Urothelium cell line (cell line): ENCODE data around the gene CREBRF.
A peak's percentile ranks its signal among the peaks of the same experiment; 100 is the strongest.
"Not testable (repeated sequence)": the region's sequence is repeated elsewhere in the genome, so short reads cannot be mapped to it uniquely, and the experiment has no call there.

Source experiments
- DNase-seq: peaks from one replicate; pipeline ENCODE4 v3.0.0; 2011; ENCODE audit warnings: low spot score, mixed read lengths
- FAIRE-seq: peaks from 2 replicates; lab custom pipeline; 2011; peaks lifted over from hg19 to GRCh38; lab: Jason Lieb, UNC

The CREBRF gene

DNA sequence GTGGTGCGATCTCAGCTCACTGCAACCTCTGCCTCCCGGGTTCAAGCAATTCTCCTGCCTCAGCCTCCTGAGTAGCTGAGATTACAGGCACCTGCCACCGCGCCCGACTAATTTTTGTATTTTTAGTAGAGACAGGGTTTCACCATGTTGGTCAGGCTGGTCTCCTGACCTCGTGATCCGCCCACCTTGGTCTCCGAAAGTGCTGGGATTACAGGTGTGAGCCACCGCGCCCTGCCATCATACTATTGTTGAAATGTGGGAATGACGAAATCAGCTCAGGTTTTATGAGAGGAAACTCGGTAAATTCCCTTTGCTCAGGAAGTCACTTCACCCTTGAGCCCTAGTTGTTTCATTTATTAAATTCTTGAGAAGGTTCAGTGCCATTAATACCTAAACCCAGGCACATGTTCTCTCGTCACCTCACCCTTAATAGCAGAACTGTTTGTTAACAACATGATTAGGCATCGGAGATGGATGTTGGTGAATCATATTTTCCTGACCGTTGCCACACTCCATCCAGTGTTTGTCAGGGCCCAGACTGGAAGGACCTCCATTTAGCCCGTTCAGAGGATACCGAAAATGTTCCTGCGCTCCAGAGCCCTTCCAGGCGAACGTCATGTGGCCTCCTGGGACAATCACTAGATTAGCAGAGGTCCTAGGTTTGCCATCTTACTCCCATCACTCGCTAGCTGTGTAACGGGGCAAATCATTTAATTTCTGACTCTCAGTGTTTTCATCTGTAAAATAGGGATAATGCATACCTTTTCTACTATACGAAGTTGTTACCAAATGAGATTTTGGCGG lies 20.0 kb upstream of the CREBRF start:
- DNase-seq = no peak
- FAIRE-seq = no peak

DNA sequence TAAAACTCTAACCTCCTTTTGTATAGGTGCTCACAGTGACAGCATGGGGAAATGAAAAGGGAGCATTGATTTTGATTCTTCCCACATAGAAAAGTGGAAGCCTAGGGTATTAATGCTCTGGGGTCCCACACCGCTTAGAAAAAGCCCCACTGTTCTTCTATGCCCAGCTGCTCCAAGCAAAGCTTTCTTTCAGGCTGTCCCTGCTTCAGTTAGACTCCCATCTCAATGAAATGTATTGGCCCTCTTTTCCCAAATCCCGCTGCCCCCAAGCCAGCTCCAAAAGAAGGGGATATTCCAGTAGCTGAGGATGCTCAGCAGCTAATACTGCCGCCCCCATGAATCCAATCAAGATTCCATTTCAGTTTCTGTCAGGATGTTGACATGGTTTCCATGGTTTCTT lies 17.0 kb upstream of the CREBRF start:
- FAIRE-seq (no peak), DNase-seq (no peak)

DNA sequence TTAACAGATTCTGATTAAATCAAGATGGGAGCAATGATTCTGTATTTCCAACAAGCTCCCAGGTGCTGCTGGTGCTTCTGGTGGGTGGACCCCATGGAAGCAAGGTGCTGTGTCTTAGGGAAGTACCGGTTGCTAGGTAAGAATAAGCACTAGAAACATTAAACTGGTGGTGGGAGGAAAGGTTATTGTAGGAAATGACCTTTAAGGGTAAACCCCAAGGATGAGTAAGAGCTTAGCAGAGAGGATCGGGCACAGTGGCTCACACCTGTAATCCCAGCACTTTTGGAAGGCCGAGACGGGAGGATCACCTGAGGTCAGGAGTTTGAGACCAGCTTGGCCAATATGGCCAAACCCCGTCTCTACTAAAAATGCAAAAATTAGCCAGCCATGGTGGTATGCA lies 16.2 kb upstream of the CREBRF start:
- DNase-seq (no peak), FAIRE-seq (no peak)

DNA sequence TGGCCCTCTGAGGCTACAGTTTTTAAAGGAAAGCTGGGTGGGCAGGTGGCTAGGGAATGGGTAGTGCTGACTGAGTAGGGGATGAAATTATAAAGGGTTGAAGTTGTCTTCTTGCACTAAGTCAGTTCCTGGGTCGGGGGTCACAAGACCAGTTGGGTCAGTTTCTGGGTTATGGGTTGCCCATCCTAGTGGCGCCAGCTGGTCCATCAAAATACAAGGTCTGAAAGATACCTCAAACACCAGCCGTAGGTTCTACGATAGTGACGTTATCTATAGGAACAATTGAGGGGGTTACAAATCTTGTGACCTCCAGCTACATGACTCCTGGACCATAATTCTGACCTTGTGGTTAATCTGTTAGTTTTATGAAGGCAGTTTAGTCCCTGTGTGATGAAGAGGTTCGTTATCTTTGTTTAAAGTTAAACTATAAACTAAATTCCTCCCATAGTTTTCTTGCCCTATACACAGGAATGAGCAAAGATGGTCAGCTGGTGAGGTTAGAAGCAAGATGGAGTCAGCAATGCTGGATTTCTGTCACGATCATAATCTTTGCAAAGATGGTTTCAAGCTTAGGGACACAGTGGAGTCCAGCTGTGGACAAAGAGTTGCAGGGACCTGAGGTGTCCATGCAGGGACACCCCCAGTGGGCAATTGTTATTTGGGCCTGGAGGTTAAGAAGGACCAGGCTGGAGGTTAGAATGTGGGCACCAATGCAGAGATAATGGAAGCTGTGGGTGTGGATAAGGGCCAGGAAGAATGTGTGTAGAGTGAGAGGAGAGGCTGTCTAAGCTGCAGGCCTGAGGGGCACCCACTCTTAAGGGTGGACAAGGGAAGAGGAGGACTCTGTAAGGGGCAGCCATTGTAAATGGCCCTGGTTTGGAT lies 14.0 kb upstream of the CREBRF start:
- FAIRE-seq = no peak
- DNase-seq = no peak

DNA sequence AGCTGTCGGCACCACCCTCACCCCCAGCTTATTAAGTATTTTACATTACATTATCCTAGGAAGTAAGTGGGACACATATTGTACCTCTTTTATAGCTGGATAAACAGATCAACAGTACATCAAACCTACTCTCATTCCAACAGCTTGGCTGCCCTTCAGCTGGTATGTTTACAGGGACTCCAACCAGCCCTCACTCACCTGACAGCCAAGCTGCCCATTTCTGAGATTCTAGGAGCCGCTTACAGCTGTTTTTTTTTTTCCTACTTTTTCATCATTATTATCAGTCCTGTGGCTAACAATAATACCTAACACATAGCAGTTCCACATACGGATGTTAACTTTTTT lies 13.4 kb upstream of the CREBRF start:
- FAIRE-seq (no peak), DNase-seq (no peak)

DNA sequence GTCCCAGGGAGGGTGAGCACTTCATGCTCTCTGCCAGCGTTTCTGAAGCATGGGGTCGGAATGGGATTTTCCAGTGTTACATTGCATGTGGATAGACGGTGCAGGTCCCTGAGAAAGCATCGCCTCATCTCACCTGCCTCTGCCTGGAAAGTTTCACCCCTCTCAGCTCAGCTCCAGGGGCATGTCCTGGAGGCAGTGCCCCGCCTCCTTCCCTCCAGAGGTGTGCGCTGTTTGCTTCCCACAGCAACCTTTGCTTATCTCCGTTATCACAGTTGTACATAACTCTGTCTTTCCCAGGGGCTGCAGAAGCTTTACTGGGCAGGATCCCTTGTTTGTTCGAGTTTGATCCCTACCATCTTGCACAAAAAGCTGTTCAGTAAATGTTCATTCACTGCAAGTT lies 10.7 kb upstream of the CREBRF start:
- FAIRE-seq = no peak
- DNase-seq = no peak

DNA sequence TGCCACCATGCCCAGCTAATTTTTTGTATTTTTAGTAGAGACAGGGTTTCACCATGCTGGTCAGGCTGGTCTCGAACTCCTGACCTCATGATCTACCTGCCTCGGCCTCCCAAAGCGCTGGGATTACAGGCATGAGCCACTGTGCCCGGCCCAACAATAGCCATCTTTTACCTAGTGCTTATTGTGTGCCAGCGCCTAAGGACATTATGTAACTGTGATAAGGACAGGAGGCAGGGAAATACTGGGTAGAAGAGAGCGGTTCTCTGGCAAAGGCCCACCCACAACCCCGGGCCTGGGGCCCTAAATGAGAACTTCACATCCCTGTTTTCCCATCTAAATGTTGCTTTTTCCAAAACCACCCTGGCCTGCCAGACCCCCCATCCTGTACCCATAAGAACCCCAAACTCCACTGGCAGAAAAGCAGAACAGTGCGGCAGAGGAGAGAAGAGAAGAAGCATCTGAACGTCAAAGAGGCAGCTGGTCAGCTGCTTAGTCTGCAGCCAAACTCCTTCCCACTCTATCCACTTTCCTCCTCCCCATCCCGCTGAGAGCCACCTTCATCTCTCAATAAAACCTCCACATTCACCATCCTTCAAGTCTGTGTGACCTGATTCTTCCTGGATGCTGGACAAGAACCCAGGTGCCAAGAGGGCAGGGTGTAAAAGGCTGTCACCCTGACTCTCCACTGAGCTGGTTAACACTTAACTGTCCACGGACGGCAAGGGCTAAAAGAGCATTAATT lies 8.9 kb upstream of the CREBRF start:
- not testable (repeated sequence) for FAIRE-seq, DNase-seq

DNA sequence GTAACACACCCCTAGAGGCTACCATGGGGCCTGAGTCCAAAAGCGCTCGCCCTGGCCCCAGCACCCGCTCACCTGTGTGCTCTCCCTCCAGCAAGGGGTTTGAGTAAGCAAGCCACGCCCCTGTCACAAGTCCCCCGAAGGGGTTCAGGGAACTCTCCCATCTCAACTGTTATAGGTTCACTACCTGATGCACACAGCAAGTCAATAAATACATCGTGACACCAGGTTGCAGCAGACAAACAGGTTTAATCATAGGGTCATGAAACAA lies 8.4 kb upstream of the CREBRF start:
- DNase-seq (no peak), FAIRE-seq (no peak)

DNA sequence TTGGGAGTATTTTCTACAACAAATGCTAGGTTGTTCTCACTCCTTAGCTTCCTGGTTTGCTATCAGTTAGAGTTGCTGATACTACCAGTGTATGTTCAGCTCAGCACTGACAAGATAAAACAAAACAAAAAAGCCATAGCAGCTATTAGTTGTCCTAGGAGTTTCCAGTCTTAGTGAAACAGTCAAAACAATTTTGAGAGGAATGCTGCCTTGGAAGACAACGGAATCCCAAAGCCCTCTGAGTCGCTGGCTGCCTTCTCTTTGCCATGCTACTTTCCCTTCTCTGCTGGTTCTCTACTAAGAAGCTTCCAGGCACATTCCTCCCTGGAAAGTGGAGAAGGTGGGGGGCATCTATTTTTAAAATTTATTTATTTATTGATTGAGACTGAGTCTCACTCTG lies 5.4 kb upstream of the CREBRF start:
- FAIRE-seq = no peak
- no peak for DNase-seq

DNA sequence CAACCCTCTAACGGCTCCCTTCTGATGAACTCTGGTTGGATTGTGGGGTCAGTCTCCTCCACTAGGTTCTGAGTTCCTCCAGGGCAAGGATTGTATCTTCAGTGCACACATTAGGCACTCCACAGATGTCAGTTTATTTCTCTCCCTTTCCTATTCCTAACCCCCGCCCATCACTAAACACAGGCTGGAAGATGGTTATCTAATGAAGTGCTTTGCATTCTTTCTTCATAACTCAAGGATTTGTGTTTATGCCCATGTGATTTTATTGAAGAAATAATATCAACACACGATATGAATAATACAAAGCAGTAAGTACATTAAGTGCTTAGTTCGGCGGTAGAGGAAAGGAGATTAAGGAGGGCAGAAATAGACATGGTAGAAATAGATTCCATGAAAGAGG lies 4.4 kb upstream of the CREBRF start:
- FAIRE-seq = no peak
- no peak for DNase-seq

DNA sequence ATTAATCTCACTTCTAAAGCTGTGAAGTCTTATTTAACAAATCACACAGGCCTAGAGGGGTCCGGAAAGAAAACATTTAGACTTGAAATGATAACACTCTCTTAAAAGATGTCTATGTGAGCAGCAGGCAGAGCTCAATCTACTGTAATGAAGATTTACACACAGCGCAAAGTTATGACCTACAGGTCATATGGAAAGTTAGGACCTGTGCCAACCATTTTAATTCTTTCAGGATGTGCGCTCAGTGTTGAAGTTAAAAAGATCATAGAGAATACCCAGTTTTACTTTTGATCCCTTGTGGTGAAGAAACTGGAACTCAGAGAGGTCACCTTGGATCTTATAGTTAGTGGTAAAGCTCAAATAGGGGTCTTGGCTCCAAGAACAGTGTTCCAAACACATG lies 3.1 kb upstream of the CREBRF start:
- no peak for FAIRE-seq
- DNase-seq = no peak

DNA sequence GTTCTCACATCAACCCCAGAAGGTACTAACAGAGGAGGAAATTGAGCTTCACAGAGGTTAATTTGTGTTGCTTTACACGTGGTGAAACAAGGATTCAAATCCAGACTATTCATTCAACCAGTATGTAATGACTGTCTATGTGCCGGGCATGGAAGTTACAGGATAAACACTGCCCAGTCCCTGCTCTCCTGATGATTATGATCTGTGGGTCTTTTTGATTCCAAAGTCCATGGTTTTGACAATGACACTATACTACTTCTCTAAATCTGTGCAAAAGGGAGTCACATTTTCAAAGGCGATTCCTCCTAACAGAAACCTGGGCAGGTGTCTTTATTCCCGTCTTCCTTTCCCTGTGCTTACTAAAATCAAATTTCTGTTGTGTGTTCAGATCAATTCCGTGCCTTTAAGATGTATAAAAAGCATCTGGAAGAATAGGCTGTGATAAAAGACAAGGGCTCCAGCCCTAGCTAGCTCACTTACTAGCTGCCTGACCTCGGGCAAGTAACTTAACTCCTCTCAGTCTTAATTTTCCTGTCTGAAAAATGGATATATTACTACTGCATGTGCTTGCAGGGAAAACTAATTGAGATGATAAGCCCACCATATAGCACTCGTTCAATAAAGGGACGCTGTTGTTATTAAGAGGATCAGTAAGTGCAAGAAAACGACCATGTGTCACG lies 970 bp upstream of the CREBRF start:
- DNase-seq = no peak
- FAIRE-seq = no peak

DNA sequence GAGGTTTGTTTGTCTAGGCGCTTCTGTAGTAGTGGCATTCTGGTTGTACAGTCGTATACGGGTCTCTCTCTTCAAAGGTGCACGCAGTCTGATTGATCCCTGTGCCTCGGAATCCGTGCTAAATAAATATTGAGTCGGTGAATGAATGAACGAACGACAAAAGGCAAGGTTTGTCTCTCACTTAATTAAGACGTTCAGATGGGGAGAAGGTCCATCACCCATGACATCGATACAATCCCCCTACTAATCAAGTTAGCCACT lies 500 bp upstream of the CREBRF start:
- no peak for FAIRE-seq
- DNase-seq = no peak

DNA sequence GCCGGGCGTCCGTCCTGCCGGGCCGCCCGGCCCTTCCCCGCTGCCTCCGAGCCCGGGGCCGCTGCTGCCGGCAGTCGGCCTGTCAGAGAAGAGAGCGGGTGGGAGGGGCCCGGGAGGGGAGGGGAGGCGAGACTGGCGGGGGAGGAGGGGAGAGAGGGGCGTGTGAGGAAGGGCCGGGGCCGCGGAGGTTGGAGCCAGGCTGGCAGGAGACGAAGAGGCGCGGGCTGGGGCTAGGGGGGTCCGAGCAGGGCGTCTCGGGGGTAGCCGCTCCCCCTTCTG lies 570 bp downstream of the CREBRF start:
- peak; percentile 77 for DNase-seq
- no peak for FAIRE-seq

DNA sequence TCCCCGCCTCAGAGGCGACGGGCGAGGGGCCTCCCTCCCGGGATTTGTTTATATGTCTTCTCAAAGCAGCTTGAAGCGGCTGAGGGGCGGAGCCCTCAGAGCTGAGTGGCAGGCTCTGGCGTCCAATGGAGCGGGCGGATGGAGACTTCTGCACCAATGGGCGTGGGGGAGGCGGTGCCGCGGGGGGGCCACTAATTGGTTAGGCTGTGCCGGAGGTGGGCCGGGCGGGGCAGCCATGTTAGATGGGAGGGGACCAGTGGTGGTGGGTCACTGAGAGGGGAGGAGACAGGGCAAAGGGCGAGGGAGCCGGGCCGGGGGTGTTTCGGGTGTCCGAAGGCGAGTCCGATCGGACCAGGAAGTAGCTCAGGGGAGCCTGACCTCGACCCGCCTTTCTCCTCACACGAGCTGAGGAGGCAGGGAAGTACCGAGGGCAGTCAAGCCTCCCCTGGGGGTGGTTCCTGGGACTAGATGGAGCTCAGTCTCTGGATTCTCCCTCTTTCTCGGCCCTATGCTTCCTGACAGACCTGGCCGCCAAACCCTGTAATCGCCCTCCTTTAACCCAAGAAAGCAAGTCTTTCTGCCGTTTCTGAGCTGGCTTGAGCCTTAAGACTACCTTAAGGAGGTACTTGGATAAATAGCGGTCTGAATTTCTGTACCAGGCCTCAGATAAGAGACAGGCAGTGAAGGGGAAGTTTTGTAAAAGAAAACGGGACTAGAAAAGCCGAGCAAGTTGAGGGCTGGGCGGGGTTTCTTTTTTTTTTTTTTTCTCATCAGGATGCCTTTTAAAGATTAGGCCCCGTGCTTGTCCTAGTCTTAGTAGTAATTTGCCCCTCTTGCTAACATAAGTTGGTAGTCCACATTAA lies 1.1 kb downstream of the CREBRF start:
- DNase-seq = peak; percentile 98
- peak; percentile 30 for FAIRE-seq

DNA sequence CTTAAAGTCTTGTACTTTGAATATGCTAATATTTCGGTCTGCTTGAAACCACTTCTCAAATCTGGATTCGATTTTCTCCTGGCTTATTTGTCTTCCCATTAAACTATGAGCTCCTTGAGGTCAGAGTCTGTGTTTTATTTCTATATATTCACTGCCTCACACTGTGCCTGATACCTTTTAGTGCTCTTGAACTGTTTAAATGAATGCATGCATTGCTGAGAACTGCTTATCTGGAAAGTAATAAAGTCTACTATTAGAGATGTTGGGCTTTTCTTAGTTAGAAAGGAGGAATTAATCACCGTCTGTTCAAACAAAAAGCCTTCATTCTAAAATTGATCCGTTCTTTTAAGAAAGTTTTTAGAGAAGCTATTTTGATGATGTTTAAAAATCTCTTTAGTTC lies 6.0 kb downstream of the CREBRF start:
- no peak for FAIRE-seq
- no peak for DNase-seq

DNA sequence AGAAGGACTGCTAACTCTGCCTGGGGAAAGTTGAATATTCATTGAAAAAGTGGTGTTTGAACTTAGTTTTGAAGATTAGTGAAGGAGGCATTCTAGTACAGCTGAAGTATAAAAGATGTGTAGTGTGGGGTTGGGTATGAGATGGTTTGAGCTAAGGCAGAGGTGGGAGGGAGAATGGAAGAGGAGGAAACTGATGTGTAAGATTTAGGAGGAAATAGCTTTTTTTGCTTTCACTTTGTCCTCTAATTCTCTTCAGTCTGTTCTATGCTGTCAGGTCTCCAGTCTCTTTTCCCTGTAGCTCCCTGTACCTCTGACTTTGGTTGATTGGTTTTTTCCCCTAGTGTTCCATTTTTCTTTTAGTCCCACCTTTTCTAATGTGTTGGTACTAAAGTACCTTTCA lies 9.0 kb downstream of the CREBRF start:
- no peak for FAIRE-seq
- no peak for DNase-seq

DNA sequence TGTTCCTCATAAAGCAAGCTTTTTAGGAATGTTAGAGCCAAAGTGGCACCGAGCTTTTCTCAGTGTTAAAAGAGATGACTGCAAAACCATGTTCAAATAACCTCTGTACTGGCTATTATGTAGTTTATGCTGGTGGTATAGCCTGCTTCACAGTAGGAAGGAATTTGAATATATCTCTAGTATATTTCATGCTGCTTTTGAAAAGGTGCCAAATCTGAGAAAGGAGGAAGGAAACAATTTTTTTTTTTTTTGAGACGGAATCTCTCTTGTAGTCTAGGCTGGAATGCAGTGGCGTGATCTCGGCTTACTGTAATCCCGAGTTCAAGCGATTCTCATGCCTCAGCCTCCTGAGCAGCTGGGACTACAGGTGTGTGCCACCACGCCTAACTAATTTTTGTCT lies 13.5 kb downstream of the CREBRF start:
- FAIRE-seq = no peak

DNA sequence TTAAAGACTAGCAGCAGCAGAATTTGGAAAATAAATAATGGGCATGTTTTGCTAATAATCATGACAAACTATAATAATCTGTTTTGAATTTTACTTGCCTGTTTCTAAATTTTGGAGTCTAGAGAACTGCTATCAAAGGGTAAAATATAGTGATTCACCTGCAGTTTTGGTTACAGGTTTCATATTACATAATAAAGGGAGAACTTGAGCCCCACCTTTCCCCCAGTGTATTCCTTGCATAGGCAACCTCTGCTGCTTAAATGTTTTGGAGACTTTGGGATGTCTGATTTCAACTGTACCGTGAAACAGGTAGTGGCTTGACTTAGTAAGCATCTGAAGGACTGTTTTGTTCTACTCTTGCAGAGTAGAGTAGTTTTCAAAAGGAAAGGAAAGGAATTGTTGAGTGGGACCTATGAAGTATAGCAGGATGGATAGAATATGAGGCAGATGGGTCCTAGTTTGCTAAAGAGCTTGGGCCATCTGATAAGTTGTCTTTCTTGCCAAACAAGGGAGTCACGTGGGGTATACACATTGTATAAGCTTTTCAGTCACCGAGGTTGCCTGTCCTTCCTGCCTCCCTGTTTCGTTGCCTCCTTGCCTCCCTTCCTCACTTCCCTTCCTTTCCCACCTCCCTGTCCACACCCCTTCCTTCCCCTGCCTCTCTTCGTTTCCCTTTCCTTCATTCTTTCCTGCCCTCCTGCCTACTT lies 19.1 kb downstream of the CREBRF start:
- DNase-seq (no peak), FAIRE-seq (no peak)

More for the DNA sequence above, 13.5 kb downstream of the CREBRF start:
- DNase-seq = no peak

DNA sequence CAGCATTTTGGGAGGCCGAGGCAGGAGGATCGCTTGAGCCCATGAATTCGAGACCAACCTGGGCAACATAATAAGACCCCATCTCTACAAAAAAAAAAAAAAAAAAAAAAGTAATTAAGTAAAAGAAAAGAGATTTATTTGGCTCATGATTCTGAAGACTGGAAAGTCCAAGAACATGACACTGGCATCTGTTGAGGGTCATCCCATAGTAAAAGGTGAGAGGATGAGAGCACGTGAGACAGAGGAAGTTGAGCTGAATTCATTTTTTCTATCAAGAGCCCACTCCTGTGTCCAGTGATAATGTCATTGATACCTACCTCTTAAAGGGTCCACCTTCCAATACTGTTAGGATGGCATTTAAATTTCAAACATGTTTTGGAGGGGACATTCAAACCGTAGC lies 19.8 kb downstream of the CREBRF start:
- no peak for FAIRE-seq
- no peak for DNase-seq
